T-helper 1 cell (primary cell): ENCODE data around the gene ARID1B.
A peak's percentile ranks its signal among the peaks of the same experiment; 100 is the strongest.

Experiments used
- DNase-seq, 5 donors: peaks; one replicate each; pipeline ENCODE4 v3.0.0-alpha.2; 2012 to 2020

The ARID1B gene

GRCh38 chr6:156853733-156854132 lies 76.6 kb downstream of the ARID1B start:
- no peak for DNase-seq

- DNase-seq, result no peak
Measured at GRCh38 chr6:156854466-156855161, 77.4 kb downstream of the ARID1B start.

GRCh38 chr6:156857573-156857972 lies 80.4 kb downstream of the ARID1B start:
- peak in 1 of 5 donors; percentile 66 for DNase-seq

- no peak for DNase-seq
Measured at GRCh38 chr6:156859686-156860085, 82.5 kb downstream of the ARID1B start.

- DNase-seq, result peak in 1 of 5 donors; percentile 39
Measured at GRCh38 chr6:156862711-156863110, 85.5 kb downstream of the ARID1B start.

- DNase-seq, result no peak
Measured at GRCh38 chr6:156863504-156863903, 86.3 kb downstream of the ARID1B start.

GRCh38 chr6:156864557-156864956 lies 87.4 kb downstream of the ARID1B start:
- DNase-seq, result no peak

GRCh38 chr6:156865019-156865629 lies 87.9 kb downstream of the ARID1B start:
- DNase-seq, result no peak

- DNase-seq, result peak in 1 of 5 donors; percentile 30
Measured at GRCh38 chr6:156866220-156867015, 89.2 kb downstream of the ARID1B start.

GRCh38 chr6:156867121-156867520 lies 89.9 kb downstream of the ARID1B start:
- no peak for DNase-seq

- no peak for DNase-seq
Measured at GRCh38 chr6:156868385-156868784, 91.2 kb downstream of the ARID1B start.

GRCh38 chr6:156869980-156870398 lies 92.8 kb downstream of the ARID1B start:
- no peak for DNase-seq

GRCh38 chr6:156870924-156871539 lies 93.9 kb downstream of the ARID1B start:
- no peak for DNase-seq

- no peak for DNase-seq
Measured at GRCh38 chr6:156872903-156873302, 95.7 kb downstream of the ARID1B start.

- no peak for DNase-seq
Measured at GRCh38 chr6:156873654-156874380, 96.6 kb downstream of the ARID1B start.

GRCh38 chr6:156875062-156875461 lies 97.9 kb downstream of the ARID1B start:
- peak in 1 of 5 donors; percentile 16 for DNase-seq

GRCh38 chr6:156876302-156876701 lies 99.1 kb downstream of the ARID1B start:
- no peak for DNase-seq

- DNase-seq, result no peak
Measured at GRCh38 chr6:156877126-156877863, 100.1 kb downstream of the ARID1B start.

GRCh38 chr6:156878681-156879080 lies 101.5 kb downstream of the ARID1B start:
- no peak for DNase-seq

GRCh38 chr6:156879186-156879585 lies 102.0 kb downstream of the ARID1B start:
- no peak for DNase-seq

- no peak for DNase-seq
Measured at GRCh38 chr6:156879591-156879990, 102.4 kb downstream of the ARID1B start.

GRCh38 chr6:156880913-156881312 lies 103.7 kb downstream of the ARID1B start:
- DNase-seq, result no peak
